ENCODE results near the gene THSD4. TPM values are rescaled to one million over a fixed set of nuclear protein-coding genes. Genes with fewer than 3 reads are reported as not detected.

Gene THSD4
- total RNA-seq, 1 experiment from 2014 or later, result 6.4 TPM

DNA sequence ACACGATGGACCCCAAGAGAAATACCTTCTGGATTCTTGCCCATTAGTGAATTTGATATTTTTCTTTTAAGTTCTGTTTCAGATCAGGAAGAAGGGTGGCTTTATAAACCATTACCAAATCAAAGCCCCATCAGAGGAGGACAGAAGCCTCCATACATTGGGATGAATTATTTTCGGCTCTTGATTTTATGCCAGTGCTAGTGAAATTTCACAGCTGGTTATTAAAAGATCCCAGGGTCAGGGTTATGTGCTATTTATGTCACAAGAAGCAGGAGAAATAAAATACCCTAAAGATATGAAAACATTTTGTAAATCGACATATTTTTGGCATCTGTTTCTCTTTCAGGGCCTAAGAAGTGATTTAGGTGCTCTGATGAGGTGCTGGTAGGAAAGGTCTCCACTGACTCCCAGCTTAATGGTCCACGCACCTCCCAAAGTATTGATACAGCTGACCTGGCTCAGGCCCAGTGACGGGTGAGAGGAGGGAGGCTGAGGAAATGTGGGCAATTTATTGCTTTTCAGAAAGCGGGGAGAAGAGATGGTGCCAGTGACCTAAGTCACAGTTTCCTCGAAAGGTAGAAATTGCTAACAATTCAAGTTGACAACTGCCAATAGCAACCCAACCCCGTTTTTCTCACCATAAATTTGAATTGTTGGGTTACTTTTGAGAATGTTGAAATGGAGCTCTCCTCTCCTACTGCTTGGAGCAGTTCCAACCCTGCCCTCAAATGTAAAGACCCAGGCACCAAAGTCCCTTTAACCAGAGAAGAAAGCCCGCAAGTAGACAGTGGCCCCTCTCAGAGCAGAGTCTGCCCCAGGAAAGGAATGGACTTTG is 379.5 kb downstream of the THSD4 start:
- no peak for DNase-seq (ENCODE audit: low spot score)

DNA sequence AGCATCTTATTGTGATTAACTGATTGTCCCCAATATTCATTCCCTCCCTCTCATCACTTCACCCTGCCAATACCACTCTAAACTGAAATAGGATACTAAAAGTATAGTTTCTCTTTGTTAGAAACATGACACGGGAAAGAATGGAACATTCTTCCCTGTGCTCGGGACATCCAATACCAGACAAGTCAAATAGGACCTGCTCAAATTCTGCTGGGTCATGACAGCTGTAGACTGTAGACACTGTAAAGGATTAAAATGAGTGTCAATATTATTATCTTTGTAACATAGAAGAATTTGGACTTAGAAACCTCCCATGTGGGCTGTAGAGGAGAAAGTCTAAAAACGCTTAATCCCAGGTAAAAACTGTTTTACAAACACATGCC is 380.1 kb downstream of the THSD4 start:
- DNase-seq (ENCODE audit: low spot score), result no peak

DNA sequence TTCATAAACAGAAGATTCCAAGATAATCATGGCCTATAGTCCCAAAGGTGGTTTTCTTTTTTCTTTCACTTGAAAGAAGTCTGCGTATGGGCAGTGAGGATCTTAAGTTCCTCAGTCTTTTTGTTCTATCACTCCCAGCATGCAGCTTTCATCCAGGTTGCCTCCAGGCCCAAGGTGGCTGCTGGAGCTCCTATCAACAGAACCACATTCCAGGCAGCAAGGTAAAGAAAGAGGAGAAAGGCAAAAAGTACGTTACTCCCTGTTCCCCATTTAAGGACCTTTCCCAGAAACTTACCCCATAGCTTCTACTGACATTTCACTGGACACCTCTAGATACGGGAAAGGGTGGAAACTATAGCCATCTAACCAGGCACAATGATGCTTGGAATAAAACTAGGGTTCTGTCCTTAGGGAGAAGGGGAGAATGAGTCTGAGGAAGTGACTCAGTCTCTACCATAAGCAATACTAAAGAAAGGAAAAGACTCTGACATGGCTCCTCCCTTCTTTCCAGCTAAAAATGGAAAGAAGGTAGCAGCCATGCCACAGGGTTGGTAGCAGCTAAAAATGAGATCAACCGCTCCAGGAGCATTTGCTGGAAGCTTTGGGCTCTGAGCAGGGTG is 381.2 kb downstream of the THSD4 start:
- DNase-seq (ENCODE audit: low spot score), result peak; percentile 30

DNA sequence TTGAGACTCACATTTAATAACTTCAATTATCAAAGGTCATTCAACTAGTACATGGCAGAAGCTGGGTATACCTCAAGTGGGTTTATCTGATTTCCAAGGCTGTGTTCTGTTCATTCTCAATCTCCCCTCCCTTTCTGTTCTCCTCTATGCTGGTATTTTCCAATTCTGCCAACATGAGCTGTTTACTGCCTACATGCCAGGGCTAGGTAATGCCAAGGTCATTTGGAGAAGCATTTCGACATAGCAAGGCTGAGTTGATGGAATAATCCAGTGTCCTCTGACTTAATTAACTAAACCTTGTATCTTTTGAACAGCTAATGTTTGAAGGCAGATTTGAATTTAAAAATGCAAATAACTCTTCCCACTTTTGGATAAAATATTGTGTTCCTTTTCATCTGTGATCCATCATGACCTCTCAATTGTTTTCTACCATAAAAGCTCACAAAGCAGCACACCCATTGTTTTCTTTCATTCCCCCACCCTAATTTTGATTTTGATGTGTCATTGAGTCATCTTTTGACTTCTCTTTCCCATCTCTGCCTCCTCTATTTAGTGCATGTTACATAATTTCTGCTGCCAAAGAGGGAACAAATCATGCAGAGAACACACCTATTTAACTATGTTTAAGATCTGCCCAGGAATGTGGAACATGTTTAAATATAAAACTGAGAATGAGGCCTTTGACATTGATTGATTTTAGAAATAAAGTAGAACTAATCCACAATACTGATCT is 386.2 kb downstream of the THSD4 start:
- DNase-seq (ENCODE audit: low spot score), result no peak

DNA sequence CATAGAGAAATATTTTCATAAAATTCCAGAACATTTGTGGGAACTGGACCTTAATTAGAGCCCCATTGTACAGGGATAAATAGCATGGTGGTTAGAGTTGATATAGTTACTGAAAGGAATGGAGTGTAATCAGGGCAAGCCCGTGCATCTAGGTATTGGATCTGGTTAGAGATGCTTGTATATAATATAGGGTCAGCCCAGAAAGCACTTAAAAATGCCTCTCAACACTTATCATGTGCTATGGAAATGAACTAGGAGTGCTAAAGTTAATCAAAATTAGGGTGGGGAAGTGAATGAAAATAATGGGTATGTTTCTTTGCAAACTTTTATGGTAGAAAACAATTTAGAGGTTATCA is 386.8 kb downstream of the THSD4 start:
- DNase-seq (ENCODE audit: low spot score), result no peak

DNA sequence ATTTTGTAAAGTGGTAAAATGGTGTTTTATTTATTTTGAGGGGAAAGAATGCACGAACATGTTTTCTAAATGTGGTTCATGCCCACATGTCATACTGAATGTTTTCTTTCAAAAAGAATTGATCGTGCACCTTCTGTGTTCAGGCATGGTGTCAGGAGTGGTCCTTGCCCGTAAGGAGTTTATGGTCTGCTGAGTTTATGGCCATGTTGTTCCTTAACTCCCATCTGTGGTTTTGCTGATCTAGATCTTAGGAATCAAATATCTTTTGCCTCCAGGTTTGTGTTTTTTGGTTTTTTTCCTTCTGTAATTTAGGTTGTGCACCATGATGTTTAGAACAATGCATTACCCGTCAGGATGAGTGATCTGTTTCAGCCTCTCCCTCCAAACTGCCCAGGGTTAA is 390.7 kb downstream of the THSD4 start:
- DNase-seq (ENCODE audit: low spot score), result no peak

DNA sequence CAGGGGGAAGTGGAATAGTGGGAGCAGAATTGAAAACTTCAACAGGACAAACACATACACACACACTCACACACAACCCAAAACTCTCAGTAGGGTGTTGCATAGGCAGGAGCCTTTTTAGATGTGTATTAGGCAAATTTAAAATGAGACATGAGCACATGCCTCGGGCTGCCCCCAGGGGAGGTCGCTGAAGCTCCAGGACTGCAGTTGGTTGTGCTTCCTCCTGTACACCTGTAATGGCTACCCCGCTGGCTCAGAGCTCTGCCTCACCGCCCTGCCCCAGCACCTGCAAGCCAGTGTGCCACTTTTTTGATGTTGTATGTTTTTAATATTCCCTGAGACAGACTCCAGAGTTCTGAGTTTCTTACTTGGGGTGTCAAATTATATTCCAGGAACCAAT is 391.7 kb downstream of the THSD4 start:
- no peak for DNase-seq (ENCODE audit: low spot score)

DNA sequence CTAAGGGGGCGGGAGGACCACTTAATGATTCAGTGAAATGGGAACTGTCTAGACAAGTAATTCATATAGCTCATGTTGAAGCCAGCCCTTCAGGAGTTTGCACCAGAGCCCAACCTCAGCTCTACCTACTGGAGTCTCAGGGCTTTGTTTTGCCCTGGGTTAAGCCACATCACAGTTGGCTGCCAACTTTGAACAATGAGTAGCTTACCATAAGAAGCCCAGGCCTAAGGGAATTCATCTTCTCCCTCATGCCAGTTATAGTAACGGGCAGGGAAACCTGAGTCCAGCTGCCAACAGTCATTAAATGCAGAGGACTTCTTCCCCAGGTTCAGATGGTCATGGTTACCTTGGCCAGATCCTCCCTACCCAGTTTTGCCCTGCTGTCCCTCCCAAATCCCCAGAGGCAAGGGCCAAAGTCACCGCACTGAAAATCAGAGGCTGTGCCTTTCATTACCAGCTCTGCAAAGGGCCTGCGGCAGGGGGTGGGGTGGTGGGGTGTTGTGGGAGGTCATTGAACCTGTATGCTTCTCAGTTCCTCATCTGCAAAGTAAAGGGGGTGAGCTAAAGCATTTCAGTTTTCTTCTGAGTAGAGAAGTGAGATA is 392.9 kb downstream of the THSD4 start:
- no peak for DNase-seq (ENCODE audit: low spot score)

DNA sequence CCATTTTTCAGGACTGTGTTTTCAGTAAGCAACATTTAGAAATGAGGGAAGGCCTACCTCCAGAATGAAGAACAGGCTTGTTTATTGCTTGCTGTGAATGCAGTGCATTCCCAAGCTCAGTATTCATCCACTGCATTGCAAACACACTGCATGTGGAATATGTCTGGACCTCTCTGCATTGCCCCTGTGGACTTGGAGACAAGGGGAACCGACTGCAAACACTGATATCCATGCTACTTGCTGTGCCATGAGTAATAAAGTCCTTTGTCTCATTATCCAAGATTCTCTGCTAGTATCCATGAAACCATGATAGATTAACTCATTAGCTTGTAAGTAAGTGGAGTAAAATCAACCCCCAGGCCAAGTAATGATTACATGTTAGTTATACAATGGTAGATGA is 393.9 kb downstream of the THSD4 start:
- no peak for DNase-seq (ENCODE audit: low spot score)

DNA sequence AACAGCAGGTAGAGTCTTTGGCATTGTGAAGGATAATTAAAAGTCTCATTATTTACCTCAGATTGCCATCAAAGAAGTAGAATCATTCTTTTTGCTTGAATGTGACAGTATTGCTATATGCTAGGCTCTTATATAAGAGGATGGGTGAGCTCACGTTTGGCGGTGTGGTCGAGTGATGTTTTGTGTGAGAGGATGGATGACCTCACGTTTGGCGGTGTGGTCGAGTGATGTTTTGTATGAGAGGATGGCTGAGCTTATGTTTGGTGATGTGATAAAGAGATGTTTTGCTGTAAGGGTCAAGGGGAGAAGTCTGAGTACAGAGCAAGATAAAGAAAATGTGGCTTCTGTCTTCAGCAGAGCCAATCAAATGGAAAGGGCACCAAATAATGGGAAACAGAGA is 395.5 kb downstream of the THSD4 start:
- DNase-seq (ENCODE audit: low spot score), result no peak

DNA sequence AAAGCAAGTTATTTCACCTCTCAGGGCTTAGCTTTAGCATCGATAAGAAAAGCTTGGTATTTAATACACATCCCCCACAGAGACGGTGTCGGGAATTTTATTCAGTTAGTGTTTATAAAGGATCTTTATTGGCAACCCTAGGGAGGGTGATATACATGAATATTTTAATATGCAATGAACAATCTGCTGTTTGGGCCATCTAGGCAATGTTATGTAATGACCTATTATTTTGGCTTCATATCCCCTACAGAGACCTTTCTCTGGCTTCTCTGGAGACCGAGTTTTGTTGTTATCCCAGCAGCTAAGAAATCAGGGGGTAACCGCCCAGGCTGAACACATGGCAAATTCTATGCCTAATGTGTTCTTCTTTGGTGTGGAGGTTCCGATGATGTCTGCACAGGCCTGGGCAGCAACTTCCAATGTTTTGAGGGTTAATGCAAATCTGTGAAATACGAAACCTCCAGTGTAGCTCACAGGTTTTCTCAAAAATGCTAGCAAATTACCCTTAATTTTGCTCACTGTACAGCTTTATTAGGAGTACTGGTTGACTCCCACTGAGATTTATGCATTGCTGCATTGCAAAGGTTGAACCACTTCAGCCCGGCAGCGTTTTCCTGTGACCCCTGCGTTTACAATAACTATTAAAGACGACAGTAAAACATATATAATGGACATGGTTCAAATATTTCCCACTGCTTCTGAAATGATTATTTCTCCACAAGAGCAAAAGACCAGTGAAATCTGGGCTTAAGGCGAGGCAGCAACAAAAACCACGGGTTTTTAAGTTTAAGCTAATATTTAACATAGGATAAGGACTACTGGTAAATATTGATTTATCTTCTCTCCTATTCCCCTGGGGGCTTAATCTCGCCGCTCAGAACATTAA is 396.8 kb downstream of the THSD4 start:
- no peak for DNase-seq (ENCODE audit: low spot score)

DNA sequence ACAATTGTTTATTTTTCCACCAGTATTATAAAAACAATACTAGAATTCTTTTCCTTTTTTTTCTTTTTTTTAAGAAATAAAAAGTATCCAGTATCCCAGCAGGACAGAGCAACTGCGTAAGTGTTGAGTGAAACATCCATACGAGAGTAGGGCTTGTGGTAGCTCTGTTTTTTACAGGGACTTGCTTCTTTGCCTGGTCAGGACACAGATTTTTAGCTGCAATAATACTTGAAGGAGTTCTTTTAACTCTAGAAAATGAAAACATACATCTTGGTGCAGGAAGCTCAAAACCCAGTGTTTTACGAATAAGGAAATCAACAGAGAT is 397.4 kb downstream of the THSD4 start:
- DNase-seq (ENCODE audit: low spot score), result no peak

DNA sequence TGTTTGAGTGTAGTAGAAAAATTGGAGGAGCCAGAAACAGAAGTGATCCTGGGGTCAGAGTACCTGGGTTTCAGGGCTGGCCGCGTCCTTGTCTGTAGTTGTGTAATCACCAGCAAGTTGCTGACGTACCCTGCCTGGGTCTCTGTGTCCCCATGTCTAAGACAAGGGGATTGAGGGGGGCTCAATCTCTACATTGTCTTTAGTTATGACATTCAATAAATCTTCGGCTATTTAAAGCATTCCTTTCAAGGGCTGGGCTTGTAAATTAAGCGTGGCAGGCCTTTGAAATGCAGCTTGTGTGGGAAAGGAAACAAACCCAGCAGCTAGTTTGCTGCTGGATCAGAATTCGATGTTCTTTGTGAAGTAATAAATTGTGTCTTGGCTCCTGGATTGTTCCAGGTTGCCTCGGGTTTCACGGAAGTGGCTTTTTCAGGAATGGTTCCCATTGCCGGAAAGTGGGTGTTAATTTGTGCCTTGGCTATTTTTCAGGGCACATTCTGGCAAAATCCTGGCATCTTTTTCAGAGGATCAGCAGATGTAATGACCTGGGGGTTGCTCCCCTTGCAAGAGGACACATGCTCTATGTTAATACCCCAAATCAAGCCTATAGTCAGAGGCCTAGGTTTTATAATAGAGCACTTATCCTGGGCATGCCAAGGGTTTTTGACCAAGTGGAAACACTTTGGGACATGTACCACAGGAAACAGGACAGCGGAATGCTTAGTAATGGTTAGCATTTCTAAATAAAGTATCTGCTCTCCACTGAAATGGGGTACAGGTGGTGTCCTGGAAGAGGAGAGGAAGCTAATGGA is 400.3 kb downstream of the THSD4 start:
- no peak for DNase-seq (ENCODE audit: low spot score)

DNA sequence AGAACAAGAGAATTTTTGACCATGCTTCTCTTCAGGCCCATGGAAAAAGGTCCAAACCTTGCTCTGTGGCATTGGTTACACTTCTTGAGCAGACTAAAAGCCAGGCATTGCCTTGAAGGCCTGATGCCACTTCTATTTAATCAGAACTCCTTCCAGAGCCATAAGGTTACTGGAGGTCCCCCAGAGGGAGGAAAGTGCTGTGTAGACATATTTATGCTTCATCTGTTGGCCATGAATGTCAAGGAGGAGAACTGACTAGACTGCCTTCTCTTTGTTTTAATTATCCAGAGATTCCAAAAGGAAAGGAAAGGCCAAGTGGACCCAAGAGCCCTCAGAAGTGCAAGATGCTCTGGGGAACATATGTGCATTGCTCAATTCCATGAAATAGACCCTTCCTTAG is 402.5 kb downstream of the THSD4 start:
- no peak for DNase-seq (ENCODE audit: low spot score)

DNA sequence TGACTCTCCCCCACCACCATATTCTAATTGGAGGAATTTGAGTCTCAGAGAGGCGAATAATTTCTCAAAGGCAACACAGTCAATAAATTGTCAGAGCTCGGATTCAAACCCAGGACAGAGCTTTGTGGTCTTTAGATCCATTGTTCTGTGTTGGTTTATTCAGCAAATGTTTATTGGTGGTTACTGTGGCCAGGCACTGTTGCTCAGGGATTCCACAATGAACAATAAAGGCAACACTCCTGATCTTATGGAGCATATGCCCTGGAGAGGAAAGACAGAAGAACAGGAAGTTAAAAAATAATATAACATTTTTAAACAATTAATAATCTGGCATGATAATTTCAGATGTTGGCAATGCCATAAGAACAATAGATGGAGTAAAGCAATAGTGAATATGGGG is 403.4 kb downstream of the THSD4 start:
- no peak for DNase-seq (ENCODE audit: low spot score)

DNA sequence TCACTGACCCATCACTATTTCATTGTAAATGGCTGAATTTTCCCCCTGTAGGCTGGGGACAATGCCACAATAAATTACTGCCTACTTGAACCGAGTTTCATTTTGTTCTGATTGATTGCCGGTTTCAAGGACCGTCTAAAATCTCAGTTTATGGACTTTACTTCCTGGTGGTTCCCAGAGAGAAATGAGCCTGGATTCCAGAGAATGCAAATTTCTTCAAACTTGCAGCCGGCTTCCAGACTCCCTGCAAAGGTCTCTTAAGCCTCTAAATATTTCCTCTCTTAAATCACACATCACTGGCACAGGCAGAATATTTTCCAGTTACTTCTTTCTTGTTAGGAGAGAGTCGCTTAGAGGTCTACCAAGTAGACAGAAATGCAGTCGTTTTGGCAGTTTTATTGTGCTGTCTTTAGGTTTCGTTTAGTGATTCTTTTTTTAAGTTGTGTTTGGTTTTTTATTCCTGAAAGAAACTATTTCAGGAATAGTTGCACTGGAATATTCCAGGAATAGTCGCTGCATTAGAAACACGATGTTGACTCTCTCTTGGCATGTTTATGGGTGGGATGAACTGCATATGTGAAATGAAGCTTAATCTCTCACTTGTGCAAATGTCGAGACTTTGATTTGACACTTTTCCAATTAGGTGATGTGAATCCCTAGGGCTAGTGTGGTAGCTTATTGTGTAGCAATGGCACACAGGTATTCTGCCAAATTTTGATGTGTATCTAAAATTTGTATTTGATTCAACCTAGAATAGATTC is 411.0 kb downstream of the THSD4 start:
- peak; percentile 26 for DNase-seq (ENCODE audit: low spot score)

DNA sequence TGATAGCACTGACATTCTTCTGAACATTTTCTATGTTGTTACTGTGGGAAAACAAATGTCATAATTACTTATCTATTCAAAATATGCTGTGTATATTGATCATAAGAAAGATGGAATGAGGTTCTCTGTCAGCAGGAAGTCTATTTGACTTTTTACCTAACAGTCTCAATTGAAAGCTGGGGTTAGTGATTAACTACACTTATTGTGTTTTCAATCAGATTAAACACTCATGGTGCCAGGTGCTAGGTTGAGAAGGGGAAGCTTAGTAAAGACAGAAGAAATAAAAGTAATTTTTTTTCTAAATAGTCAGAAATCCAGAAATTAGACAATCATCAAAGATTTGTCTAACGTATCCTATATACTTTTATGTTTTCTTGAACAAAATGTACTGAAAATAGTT is 414.1 kb downstream of the THSD4 start:
- DNase-seq (ENCODE audit: low spot score), result no peak

DNA sequence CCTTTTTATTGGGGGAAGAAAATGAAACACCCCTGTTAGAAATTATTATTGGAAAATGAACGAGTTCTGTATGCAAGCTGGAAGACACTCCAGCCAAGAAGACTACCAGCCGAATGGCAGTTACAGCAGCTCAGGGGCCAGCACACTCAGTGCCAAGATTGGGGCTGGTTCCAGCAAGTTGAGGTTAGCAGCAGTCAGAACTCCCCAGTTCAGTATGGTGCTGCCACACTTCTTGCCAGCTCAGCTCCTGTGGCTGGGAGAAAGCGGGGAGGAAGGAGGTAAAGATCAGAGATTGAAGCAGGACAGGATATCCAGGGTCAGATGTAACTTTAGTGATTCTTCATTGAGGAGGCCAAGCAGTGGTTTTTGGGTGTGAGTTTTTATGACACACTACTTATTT is 414.8 kb downstream of the THSD4 start:
- no peak for DNase-seq (ENCODE audit: low spot score)

DNA sequence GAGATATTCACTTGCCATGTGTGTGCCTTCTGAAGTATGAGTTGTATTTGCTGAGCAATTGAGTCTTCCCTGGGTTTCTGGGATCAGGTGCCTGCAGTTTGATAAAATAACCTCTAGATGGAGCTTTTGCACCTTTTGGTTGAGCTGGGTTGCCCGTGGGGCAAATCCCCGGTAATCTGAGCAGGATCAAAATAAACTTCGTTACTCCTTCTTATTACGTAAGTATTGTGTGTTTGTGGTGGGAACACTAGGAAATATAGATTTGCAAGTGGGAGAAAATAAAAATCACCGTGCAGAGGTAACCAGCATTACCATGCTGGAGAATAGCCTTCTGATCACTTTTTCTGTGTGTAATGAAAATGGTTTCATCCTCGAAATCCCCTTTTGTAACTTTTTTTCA is 417.7 kb downstream of the THSD4 start:
- peak; percentile 49 for DNase-seq (ENCODE audit: low spot score)

DNA sequence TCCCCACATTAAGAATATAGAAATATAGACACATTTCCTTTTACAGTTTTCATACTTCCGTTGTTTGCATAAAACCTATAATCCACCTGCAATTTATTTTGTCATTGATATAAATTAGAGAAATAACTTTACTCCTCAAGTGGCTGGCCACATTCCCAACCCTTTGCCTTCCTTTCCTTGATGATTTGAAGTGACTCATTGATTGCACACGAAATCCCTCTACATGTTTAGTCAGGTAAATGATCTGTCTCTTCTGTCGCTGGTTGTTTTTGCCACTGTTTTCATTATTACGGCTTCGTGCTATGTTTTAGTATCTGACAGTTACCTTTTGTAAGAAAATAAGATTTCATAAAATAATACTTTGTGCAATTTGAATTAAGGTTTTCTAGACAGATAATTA is 422.9 kb downstream of the THSD4 start:
- DNase-seq (ENCODE audit: low spot score), result no peak
